Right kidney (tissue), 1 donor: ENCODE data around the gene MOCS2.

Experiments used
- DNase-seq: peaks from one replicate; pipeline ENCODE4 v3.0.0-alpha.2; 2016

MOCS2 gene

GRCh38 chr5:53053364-53053763, 56.2 kb downstream of the MOCS2 start:
- DNase-seq: no peak

- DNase-seq: no peak
Measured at GRCh38 chr5:53052499-53052898, 57.1 kb downstream of the MOCS2 start.

- no peak for DNase-seq
Measured at GRCh38 chr5:53048248-53048647, 61.3 kb downstream of the MOCS2 start.
